Tibial nerve (tissue), 4 donors: Measurements from ENCODE around the gene ZSCAN12. TPM values are rescaled to one million over a fixed set of nuclear protein-coding genes. Genes with fewer than 3 reads are reported as not detected.

Source experiments
- DNase-seq, 2 donors: peaks; one replicate each; pipeline ENCODE4 v3.0.0-alpha.2; 2019; ENCODE audit warnings: low spot score in 2 of 2
- H3K27ac ChIP-seq, 4 donors: fragments of 200-600 bp; sonication (generic) in 3 of 4; one replicate each; pipeline ENCODE4 v1.5.1; 2017 to 2019; ENCODE audit warnings: mild to moderate bottlenecking in 1 of 4
- H3K27me3 ChIP-seq, 2 donors: fragments of 200-600 bp; sonication (generic) in 1 of 2; one replicate each; pipeline versions ENCODE4 v1.5.1 to v1.6.0; 2017 to 2019
- H3K36me3 ChIP-seq, 3 donors: fragments of 200-600 bp; sonication (generic); one replicate each; pipeline ENCODE4 v1.5.1; 2018 to 2019
- H3K4me1 ChIP-seq, 4 donors: fragments of 200-600 bp; sonication (generic) in 3 of 4; one replicate each; pipeline ENCODE4 v1.5.1; 2017 to 2019
- H3K4me3 ChIP-seq, 4 donors: fragments of 200-600 bp; sonication (generic) in 3 of 4; one replicate each; pipeline ENCODE4 v1.5.1; 2017 to 2019; ENCODE audit warnings: mild to moderate bottlenecking in 1 of 4, moderate library complexity in 1 of 4
- H3K9me3 ChIP-seq, 4 donors: fragments of 200-600 bp; sonication (generic) in 3 of 4; one replicate each; pipeline ENCODE4 v1.5.1; 2017 to 2019
- EP300 ChIP-seq, 2 donors: sonication (generic); formaldehyde crosslinking; IDR thresholded peaks; one replicate each; pipeline ENCODE4 v1.6.1; 2017; ENCODE audit warnings: antibody characterized with exemption in 2 of 2, mild to moderate bottlenecking in 1 of 2
- POLR2A ChIP-seq, 2 donors: fragments of 450-650 bp; IDR thresholded peaks; one replicate each; pipeline ENCODE4 v1.6.1; 2017; ENCODE audit warnings: antibody characterized with exemption in 2 of 2, mild to moderate bottlenecking in 2 of 2, moderate library complexity in 2 of 2
- WGBS, 2 donors: methylation state at CpG; one replicate each; pipeline ENCODE4 v1.1.5; 2018; 5-methylcytosine and 5-hydroxymethylcytosine counted together
- total RNA-seq, 4 donors: library from RNA; depleted of rRNA; stranded (reverse); fragments of >200 nt; gene quantifications; one replicate each; pipeline ENCODE4 v1.1.0, GENCODE V29; 2016
- TF ChIP-seq, protein P1 (sequence below), 5 experiments: fragments of 200-600 bp in 3 of 5; fragments of 450-650 bp in 2 of 5; sonication (generic) in 3 of 5; IDR thresholded peaks; one replicate each; pipeline ENCODE4 v1.5.1; 2016 to 2019; ENCODE audit warnings: antibody characterized with exemption in 5 of 5, mild to moderate bottlenecking in 3 of 5, moderate library complexity in 2 of 5

ZSCAN12 gene
- total RNA-seq, 4 donors from 2014 or later: 4.7 to 7.8 (median 7.2) TPM

DNA sequence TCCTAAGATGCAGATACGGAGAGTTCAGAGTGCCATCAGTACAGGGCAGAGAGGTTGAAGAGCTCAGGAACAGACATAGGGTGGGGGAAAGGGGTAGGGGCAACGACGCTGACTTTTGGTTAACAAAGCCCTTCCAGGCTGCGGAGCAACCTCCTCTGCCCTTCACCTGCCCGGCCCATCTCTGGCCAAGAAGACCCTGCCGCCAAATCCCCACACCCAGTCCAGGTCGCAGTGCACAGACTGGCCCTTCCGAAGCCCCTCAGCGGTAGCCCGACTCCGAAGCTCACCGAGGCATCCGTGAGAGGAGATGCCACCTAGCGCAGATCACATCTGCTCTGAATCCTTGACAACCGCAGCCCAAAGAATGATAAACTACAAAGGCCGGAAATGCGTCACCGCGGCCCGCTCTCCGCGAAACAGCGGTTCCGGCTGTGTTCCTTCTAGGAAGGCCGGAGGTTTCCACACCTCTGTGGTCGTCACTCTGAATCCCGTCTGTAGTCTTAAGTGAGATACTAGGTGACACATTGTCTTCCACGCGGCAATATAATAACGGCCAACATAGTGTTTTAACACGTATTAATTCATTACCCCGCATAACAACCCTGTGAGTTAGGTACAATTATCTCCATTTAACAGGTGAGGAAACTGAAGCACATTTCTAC is 43.7 kb upstream of the ZSCAN12 start, which contains the start of gene ZSCAN23:
Gene ZSCAN23, minus strand, starts transcription at position 380 of the 662 bp plus-strand sequence. CDS start 7,225 bp downstream, outside the sequence.
- TF ChIP-seq, protein P1, sequence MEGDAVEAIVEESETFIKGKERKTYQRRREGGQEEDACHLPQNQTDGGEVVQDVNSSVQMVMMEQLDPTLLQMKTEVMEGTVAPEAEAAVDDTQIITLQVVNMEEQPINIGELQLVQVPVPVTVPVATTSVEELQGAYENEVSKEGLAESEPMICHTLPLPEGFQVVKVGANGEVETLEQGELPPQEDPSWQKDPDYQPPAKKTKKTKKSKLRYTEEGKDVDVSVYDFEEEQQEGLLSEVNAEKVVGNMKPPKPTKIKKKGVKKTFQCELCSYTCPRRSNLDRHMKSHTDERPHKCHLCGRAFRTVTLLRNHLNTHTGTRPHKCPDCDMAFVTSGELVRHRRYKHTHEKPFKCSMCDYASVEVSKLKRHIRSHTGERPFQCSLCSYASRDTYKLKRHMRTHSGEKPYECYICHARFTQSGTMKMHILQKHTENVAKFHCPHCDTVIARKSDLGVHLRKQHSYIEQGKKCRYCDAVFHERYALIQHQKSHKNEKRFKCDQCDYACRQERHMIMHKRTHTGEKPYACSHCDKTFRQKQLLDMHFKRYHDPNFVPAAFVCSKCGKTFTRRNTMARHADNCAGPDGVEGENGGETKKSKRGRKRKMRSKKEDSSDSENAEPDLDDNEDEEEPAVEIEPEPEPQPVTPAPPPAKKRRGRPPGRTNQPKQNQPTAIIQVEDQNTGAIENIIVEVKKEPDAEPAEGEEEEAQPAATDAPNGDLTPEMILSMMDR (IDR thresholded peaks at IDR 0.05): no peak
- no peak for TF ChIP-seq POLR2A (IDR thresholded peaks at IDR 0.05)
- peak in 1 of 2 donors; percentile 43 for TF ChIP-seq EP300 (IDR thresholded peaks at IDR 0.05)
- H3K27ac ChIP-seq: peak within 1 kb of the TSS in 2 of 4 donors; percentile 42 to 63
- 1 to 3% methylated on average over 31 to 32 of the region's 32 CpGs for WGBS, 2 donors
- H3K4me3 ChIP-seq: peak within 1 kb of the TSS; percentile 59 to 68 (median 66)
- H3K4me1 ChIP-seq: peaks cover 0 to 13% (median 7%) of the 10 kb centered on the region in 4 donors
- peaks cover 0 to 33% of the 10 kb centered on the region in 2 donors for H3K27me3 ChIP-seq
- peak; percentile 14 to 33 for DNase-seq
- H3K9me3 ChIP-seq: no peaks in the 10 kb centered on the region
- H3K36me3 ChIP-seq: no peaks in the 10 kb centered on the region

DNA sequence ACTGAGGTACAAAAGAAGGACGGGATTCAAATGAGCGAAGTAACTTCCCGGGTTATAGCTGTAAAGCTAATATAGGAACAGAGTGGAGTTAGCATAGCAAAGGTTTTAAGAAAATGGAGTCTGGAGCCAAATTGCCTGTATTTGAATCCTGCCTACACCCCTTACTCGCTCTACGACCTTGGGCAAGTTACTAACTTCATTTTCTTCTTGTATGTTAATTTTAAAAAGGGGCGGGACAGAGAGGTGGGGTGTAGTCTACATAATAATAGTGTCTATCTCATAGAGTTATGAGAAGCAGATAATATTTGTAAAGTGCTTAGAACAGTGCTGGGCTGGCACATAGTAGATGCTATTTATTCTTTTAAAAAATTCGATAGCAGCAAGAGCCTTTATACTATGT is 43.0 kb upstream of the ZSCAN12 start:
- no peak for DNase-seq
- Histone ChIP-seq H3K4me3 (peak overlapping the region; percentile 59 to 68 (median 66)), H3K9me3 (no peaks in the 10 kb centered on the region), H3K27ac (no peak overlapping the region), H3K36me3 (no peaks in the 10 kb centered on the region), H3K27me3 (peaks cover 0 to 26% of the 10 kb centered on the region in 2 donors), H3K4me1 (peaks cover 0 to 13% (median 7%) of the 10 kb centered on the region in 4 donors)
- TF ChIP-seq, protein P1 (IDR thresholded peaks at IDR 0.05): no peak
- WGBS, 2 donors: 50 to 57% methylated on average over 7 of the region's 7 CpGs

DNA sequence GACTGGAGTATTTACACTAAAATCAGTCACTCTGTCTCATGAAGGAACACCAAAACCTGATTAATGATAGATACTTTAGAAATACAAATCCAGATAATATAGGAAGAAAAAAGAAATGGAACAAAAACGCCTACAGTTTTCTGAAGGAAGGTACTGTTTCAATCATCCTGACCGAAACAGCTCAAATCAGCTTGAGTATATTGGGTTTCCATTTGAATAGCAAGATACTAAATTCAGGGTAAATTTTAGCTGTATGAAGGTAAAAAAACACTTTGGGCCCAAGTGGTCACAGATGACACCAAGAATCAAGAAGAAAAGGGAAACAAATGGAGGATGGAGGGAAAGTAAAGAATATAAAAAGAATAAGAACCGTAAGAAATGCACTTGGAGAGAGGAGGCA is 36.9 kb upstream of the ZSCAN12 start:
- TF ChIP-seq POLR2A (IDR thresholded peaks at IDR 0.05): no peak
- TF ChIP-seq, protein P1 (IDR thresholded peaks at IDR 0.05): no peak
- TF ChIP-seq EP300 (IDR thresholded peaks at IDR 0.05): no peak
- H3K9me3 ChIP-seq: no peaks in the 10 kb centered on the region

DNA sequence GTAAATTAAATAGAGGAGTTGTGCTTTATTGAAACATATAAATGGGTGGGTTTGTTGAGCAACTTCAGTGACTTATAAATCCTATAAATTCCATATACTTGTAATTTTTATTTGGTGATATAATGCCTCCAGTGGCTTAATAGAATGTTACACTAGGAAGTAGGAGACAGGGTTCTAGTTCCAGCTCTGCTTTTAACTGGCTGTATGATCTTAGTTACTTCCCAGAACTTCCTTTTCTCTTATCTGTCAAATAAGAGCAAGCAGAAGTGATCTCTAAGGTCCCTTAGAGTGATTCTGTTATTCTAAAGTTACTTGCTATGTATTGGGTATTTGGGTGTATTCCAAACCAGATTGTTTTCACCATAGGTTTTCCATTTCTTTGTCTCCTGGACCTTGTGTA is 33.6 kb upstream of the ZSCAN12 start:
- Histone ChIP-seq H3K27ac (no peak overlapping the region), H3K4me1 (no peaks in the 10 kb centered on the region), H3K4me3 (no peak overlapping the region), H3K27me3 (no peaks in the 10 kb centered on the region), H3K9me3 (no peaks in the 10 kb centered on the region), H3K36me3 (peaks cover 0 to 29% (median 0%) of the 10 kb centered on the region in 3 donors)
- TF ChIP-seq EP300 (IDR thresholded peaks at IDR 0.05) (no peak), POLR2A (IDR thresholded peaks at IDR 0.05) (no peak)
- TF ChIP-seq, protein P1 (IDR thresholded peaks at IDR 0.05): no peak
- DNase-seq: no peak

More for the DNA sequence above, 36.9 kb upstream of the ZSCAN12 start:
- Histone ChIP-seq H3K36me3 (peaks cover 0 to 17% (median 0%) of the 10 kb centered on the region in 3 donors), H3K27ac (no peak overlapping the region), H3K27me3 (no peaks in the 10 kb centered on the region), H3K4me3 (no peak overlapping the region), H3K4me1 (no peaks in the 10 kb centered on the region)
- WGBS, 2 donors: 94 to 98% methylated on average over 3 of the region's 3 CpGs
- no peak for DNase-seq

DNA sequence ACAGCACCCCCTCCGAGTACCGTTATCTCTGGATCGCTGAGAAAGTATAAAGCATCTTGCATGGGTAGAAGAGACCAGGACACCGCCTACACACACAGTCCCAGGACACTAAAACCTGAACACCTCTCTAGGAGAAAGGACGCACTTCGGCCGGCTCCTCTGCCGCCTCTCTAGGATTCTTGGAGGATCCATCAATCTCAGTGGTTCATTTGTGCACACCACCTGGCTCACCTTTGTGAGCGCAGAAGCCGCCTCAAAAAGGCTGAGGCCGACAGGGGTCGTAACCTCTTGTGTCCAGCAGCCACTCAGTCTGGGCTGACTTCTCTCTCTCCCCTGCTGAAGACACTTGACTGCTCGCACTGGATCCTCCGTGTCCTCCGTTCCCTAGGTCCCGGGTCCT is 30.2 kb upstream of the ZSCAN12 start:
- H3K9me3 ChIP-seq: peaks cover 0 to 9% (median 0%) of the 10 kb centered on the region in 4 donors
- H3K4me1 ChIP-seq: no peaks in the 10 kb centered on the region
- DNase-seq: no peak
- no peaks in the 10 kb centered on the region for H3K27me3 ChIP-seq
- no peak overlapping the region for H3K4me3 ChIP-seq
- WGBS, 2 donors: 83 to 91% methylated on average over 15 to 16 of the region's 16 CpGs
- H3K27ac ChIP-seq: no peak overlapping the region
- TF ChIP-seq, protein P1 (IDR thresholded peaks at IDR 0.05): no peak
- TF ChIP-seq EP300 (IDR thresholded peaks at IDR 0.05): no peak
- no peak for TF ChIP-seq POLR2A (IDR thresholded peaks at IDR 0.05)
- peaks cover 0 to 22% (median 0%) of the 10 kb centered on the region in 3 donors for H3K36me3 ChIP-seq
